Ovary (tissue), 3 donors: ENCODE data around the gene CTCF.

Experiments used
- POLR2A ChIP-seq: fragments of 450-650 bp; IDR thresholded peaks from one replicate; pipeline ENCODE4 v1.6.1; 2017; ENCODE audit warnings: antibody characterized with exemption, mild to moderate bottlenecking, moderate library complexity
- TF ChIP-seq, protein P1 (sequence below), 3 donors: fragments of 450-650 bp in 2 of 3; fragments of 200-600 bp in 1 of 3; IDR thresholded peaks; one replicate each; pipeline versions ENCODE4 v1.5.1 to v1.8.0; 2016 to 2022; ENCODE audit warnings: antibody characterized with exemption in 3 of 3, mild to moderate bottlenecking in 1 of 3
- donor health status: DM: no; HTN: no; CAD: no.

GRCh38 chr16:67538666-67539101, 23.6 kb upstream of the CTCF start:
- TF ChIP-seq, protein P1, sequence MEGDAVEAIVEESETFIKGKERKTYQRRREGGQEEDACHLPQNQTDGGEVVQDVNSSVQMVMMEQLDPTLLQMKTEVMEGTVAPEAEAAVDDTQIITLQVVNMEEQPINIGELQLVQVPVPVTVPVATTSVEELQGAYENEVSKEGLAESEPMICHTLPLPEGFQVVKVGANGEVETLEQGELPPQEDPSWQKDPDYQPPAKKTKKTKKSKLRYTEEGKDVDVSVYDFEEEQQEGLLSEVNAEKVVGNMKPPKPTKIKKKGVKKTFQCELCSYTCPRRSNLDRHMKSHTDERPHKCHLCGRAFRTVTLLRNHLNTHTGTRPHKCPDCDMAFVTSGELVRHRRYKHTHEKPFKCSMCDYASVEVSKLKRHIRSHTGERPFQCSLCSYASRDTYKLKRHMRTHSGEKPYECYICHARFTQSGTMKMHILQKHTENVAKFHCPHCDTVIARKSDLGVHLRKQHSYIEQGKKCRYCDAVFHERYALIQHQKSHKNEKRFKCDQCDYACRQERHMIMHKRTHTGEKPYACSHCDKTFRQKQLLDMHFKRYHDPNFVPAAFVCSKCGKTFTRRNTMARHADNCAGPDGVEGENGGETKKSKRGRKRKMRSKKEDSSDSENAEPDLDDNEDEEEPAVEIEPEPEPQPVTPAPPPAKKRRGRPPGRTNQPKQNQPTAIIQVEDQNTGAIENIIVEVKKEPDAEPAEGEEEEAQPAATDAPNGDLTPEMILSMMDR (IDR thresholded peaks at IDR 0.05) = no peak
- TF ChIP-seq POLR2A = no peak
